ENCODE measurements around the gene GCFC2.

The GCFC2 gene

GRCh38 chr2:75627902-75628504 lies 82.7 kb downstream of the GCFC2 start:
- Histone ChIP-seq H3K4me3 (ENCODE audit: low read depth, low read length, poor library complexity, severe bottlenecking) (no peak overlapping the region), H3K27me3 (ENCODE audit: insufficient read depth, low read length) (no peaks in the 10 kb centered on the region), H3K9me2 (ENCODE audit: low read depth, low read length) (no peaks in the 10 kb centered on the region), H3K9me3 (ENCODE audit: low read length) (no peaks in the 10 kb centered on the region), H3K36me3 (ENCODE audit: insufficient read depth, low read length) (no peaks in the 10 kb centered on the region), H4K20me1 (ENCODE audit: insufficient read depth, low read length) (no peaks in the 10 kb centered on the region), H3K9ac (ENCODE audit: low read length) (no peak overlapping the region), H3F3A (ENCODE audit: insufficient read depth, low read length) (no peaks in the 10 kb centered on the region), H3K27ac (ENCODE audit: low read depth, low read length, poor library complexity, severe bottlenecking) (no peak overlapping the region), H3K4me1 (ENCODE audit: insufficient read depth, low read length, severe bottlenecking) (no peaks in the 10 kb centered on the region), H3K79me2 (ENCODE audit: insufficient read depth, low read length) (no peaks in the 10 kb centered on the region), H3K4me2 (ENCODE audit: low read length) (no peak overlapping the region), H2AFZ (ENCODE audit: low read length) (no peak overlapping the region)
- TF ChIP-seq, protein P1, sequence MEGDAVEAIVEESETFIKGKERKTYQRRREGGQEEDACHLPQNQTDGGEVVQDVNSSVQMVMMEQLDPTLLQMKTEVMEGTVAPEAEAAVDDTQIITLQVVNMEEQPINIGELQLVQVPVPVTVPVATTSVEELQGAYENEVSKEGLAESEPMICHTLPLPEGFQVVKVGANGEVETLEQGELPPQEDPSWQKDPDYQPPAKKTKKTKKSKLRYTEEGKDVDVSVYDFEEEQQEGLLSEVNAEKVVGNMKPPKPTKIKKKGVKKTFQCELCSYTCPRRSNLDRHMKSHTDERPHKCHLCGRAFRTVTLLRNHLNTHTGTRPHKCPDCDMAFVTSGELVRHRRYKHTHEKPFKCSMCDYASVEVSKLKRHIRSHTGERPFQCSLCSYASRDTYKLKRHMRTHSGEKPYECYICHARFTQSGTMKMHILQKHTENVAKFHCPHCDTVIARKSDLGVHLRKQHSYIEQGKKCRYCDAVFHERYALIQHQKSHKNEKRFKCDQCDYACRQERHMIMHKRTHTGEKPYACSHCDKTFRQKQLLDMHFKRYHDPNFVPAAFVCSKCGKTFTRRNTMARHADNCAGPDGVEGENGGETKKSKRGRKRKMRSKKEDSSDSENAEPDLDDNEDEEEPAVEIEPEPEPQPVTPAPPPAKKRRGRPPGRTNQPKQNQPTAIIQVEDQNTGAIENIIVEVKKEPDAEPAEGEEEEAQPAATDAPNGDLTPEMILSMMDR (IDR thresholded peaks at IDR 0.05; ENCODE audit: low read length), result peak; percentile 91
- TF ChIP-seq EZH2 (IDR thresholded peaks at IDR 0.05; ENCODE audit: borderline replicate concordance, low read length), result no peak

DNA sequence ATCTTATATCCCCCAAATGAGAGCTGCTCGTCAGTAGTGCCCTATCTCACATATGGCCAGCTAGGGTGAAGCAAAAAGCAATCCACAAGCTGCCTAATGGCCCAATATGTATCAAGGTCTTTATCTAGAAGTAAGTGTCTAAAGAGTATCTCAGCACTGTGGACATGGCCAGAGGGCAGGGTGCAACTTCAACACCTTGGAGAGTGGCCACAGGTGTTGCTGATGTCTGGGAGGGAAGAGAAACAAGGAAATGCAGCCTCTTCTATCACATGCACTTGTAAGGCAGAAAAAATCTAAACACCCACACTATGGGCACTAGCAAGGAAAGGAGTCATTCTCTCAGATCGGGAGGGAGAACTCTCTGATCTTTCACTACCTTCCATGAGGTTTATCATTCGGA lies 87.8 kb downstream of the GCFC2 start:
- no peaks in the 10 kb centered on the region for H3K9me2 ChIP-seq (ENCODE audit: low read depth, low read length)
- no peaks in the 10 kb centered on the region for H3K36me3 ChIP-seq (ENCODE audit: insufficient read depth, low read length)
- no peaks in the 10 kb centered on the region for H3K27me3 ChIP-seq (ENCODE audit: insufficient read depth, low read length)
- H3K9ac ChIP-seq (ENCODE audit: low read length), result no peak overlapping the region
- no peaks in the 10 kb centered on the region for H3F3A ChIP-seq (ENCODE audit: insufficient read depth, low read length)
- TF ChIP-seq, protein P1 (IDR thresholded peaks at IDR 0.05; ENCODE audit: low read length), result no peak
- no peak overlapping the region for H3K27ac ChIP-seq (ENCODE audit: low read depth, low read length, poor library complexity, severe bottlenecking)
- no peak overlapping the region for H3K4me3 ChIP-seq (ENCODE audit: low read depth, low read length, poor library complexity, severe bottlenecking)
- H3K79me2 ChIP-seq (ENCODE audit: insufficient read depth, low read length), result no peaks in the 10 kb centered on the region
- no peak overlapping the region for H3K4me2 ChIP-seq (ENCODE audit: low read length)
- no peaks in the 10 kb centered on the region for H3K9me3 ChIP-seq (ENCODE audit: low read length)
- H3K4me1 ChIP-seq (ENCODE audit: insufficient read depth, low read length, severe bottlenecking), result no peaks in the 10 kb centered on the region
- H2AFZ ChIP-seq (ENCODE audit: low read length), result no peak overlapping the region
- no peaks in the 10 kb centered on the region for H4K20me1 ChIP-seq (ENCODE audit: insufficient read depth, low read length)

DNA sequence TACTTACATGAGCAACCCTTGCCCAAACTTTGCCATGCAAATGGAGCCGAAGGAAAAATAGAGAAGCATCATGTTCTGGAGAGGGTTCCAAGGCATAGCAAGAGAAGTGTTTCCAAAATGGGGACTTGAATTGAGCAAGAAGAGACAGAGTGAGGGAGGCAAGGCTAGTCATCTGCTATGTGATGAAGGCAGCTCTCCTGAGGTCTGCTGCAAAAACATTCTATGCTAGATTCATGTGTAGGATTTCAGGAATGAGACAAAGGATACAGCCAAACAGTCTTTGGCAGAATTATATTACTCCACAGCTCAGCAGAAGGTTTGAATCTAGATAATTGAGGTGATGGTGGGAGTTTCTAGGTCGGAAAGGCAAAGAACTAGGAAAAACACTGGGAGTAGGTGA lies 88.2 kb downstream of the GCFC2 start:
- Histone ChIP-seq H3K27ac (ENCODE audit: low read depth, low read length, poor library complexity, severe bottlenecking) (no peak overlapping the region), H3K4me3 (ENCODE audit: low read depth, low read length, poor library complexity, severe bottlenecking) (no peak overlapping the region), H3K4me1 (ENCODE audit: insufficient read depth, low read length, severe bottlenecking) (no peaks in the 10 kb centered on the region), H3K79me2 (ENCODE audit: insufficient read depth, low read length) (no peaks in the 10 kb centered on the region), H2AFZ (ENCODE audit: low read length) (no peak overlapping the region), H3K9me3 (ENCODE audit: low read length) (no peaks in the 10 kb centered on the region), H3K4me2 (ENCODE audit: low read length) (no peak overlapping the region), H3K27me3 (ENCODE audit: insufficient read depth, low read length) (no peaks in the 10 kb centered on the region), H3K36me3 (ENCODE audit: insufficient read depth, low read length) (no peaks in the 10 kb centered on the region), H4K20me1 (ENCODE audit: insufficient read depth, low read length) (no peaks in the 10 kb centered on the region), H3K9ac (ENCODE audit: low read length) (no peak overlapping the region), H3K9me2 (ENCODE audit: low read depth, low read length) (no peaks in the 10 kb centered on the region), H3F3A (ENCODE audit: insufficient read depth, low read length) (no peaks in the 10 kb centered on the region)
- no peak for TF ChIP-seq EZH2 (IDR thresholded peaks at IDR 0.05; ENCODE audit: borderline replicate concordance, low read length)

GRCh38 chr2:75621228-75621627 lies 89.5 kb downstream of the GCFC2 start:
- Histone ChIP-seq H3K4me2 (ENCODE audit: low read length) (no peak overlapping the region), H3K27me3 (ENCODE audit: insufficient read depth, low read length) (no peaks in the 10 kb centered on the region), H3K9me3 (ENCODE audit: low read length) (no peaks in the 10 kb centered on the region), H3K9me2 (ENCODE audit: low read depth, low read length) (no peaks in the 10 kb centered on the region), H3K9ac (ENCODE audit: low read length) (no peak overlapping the region), H3K27ac (ENCODE audit: low read depth, low read length, poor library complexity, severe bottlenecking) (no peak overlapping the region), H3K79me2 (ENCODE audit: insufficient read depth, low read length) (no peaks in the 10 kb centered on the region), H3K4me1 (ENCODE audit: insufficient read depth, low read length, severe bottlenecking) (no peaks in the 10 kb centered on the region), H3K36me3 (ENCODE audit: insufficient read depth, low read length) (no peaks in the 10 kb centered on the region), H3F3A (ENCODE audit: insufficient read depth, low read length) (no peaks in the 10 kb centered on the region), H2AFZ (ENCODE audit: low read length) (no peak overlapping the region), H4K20me1 (ENCODE audit: insufficient read depth, low read length) (no peaks in the 10 kb centered on the region), H3K4me3 (ENCODE audit: low read depth, low read length, poor library complexity, severe bottlenecking) (no peak overlapping the region)
- TF ChIP-seq, protein P1 (IDR thresholded peaks at IDR 0.05; ENCODE audit: low read length), result no peak
- TF ChIP-seq EZH2 (IDR thresholded peaks at IDR 0.05; ENCODE audit: borderline replicate concordance, low read length), result no peak

All from OCI-LY1 (cell line).